GM21717 (cell line): ENCODE measurements around the gene ST14.

ENCODE experiments used
- ATAC-seq: cut with Tn5 transposase; IDR thresholded peaks from one replicate; pipeline ENCODE4 v1.9.1; 2021; ENCODE audit warnings: mild to moderate bottlenecking, moderate library complexity; ENCODE audit not compliant: unreplicated experiment

ST14 gene

DNA sequence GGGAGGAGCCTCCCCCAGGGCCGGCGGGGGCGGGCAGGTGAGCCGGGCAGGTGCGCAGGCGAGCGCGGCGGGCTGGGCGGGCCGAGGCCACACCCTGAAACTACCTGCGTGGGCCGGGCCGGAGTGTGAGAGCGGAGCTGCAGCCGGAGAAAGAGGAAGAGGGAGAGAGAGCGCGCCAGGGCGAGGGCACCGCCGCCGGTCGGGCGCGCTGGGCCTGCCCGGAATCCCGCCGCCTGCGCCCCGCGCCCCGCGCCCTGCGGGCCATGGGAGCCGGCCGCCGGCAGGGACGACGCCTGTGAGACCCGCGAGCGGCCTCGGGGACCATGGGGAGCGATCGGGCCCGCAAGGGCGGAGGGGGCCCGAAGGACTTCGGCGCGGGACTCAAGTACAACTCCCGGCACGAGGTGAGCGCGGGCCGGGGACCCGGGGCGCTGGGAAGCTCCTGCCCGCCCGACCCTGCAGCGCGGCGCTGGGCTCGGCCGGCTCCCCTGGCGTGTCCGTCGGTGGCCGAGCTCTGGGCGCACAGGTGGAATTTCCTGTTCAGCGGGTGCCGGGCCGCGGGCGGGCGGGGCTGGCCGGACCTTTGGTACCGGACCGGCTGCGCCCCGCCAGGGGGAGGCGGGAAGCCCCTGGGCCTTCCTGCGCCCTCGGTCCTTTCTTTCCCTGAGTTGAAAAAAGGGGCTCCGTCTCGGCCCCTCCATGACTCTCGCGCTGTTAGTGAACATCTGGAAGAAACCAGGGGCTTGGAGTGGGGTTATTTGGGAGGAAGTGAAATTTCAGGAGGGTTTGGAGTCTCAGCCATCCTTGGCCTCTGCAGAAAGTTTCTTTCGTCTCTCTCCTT, at the start of gene ST14:
Gene ST14 (plus strand): TSS at position 126 of the 841 bp plus-strand sequence. CDS start 198 bp downstream, at position 324.
- ATAC-seq: no peak

DNA sequence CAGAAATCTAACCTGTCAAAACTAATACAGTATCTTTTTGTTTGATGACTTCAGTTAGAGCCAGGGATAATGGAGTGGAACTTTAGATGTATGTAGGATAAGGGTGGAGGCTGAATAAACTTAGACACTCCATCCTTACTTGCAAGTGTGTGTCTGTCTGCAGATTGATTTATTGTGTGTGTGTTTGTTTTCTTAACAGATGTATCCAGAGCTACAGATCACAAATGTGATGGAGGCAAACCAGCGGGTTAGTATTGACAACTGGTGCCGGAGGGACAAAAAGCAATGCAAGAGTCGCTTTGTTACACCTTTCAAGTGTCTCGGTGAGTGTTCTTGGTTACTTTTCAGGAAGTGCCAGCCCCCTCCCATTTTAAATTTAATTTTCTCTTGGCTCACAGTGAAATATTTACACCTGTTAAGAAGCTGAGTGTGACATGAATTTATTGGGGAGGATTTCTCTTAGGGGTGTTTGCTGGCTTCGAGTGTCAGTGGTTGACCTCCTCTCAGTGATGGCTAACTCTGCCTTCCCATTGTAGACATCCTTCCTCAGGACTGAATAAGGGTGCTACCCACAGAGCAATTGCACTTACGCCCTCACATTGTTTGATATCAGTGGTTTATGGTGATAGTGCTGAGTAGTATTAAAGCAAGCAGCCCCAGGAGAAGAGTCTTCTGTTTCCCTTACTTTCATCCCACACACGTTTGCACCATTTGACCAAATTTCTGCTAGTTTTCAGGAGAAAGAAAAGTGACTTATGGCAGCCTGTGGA, 49.1 kb upstream of the ST14 start:
- no peak for ATAC-seq

GRCh38 chr11:130112071-130112830, 47.3 kb upstream of the ST14 start:
- ATAC-seq: no peak

DNA sequence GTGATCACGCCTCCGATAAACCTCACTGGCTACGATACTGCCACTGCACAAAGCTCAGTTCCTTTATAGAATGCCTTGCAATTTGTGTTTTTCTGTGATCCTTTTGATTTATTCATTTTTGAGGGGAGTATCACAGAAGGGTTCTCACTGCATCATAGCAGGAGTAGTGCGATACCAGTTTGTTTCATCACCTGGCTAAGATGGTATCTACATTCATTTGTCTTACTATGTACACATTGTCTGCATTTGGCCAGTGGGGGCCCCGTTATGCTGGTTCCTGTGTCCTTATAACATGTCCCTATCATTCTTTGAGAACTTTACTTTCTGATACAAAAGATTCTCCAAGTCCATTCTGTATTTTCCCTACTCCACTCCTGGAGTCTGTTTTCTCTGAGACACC, 45.3 kb upstream of the ST14 start:
- ATAC-seq: no peak

DNA sequence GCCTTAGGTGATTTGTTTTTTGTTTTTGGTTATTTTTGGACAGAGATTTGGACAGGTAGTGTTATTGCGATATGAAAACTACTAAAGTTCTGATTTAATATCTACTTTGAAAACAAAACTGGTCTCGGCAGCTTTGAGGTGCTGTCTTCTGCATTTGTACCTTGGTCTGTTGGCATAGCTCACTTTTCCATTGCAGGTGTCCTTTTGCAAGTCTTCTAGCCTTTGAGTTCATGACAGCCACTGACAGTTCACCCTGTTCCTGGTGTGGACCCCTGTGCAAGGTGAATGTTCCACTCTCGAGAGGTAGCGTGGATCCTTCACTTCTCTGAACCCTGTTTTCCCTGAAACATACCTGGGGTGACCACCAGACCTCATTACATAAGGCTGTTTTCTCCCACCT, 44.9 kb upstream of the ST14 start:
- ATAC-seq: no peak

GRCh38 chr11:130115218-130115617, 44.4 kb upstream of the ST14 start:
- ATAC-seq: no peak

GRCh38 chr11:130118165-130118564, 41.4 kb upstream of the ST14 start:
- peak; percentile 95 for ATAC-seq

- ATAC-seq: peak; percentile 69
These were observed 40.8 kb upstream of the ST14 start for GRCh38 chr11:130118636-130119387.

GRCh38 chr11:130120045-130120444, 39.5 kb upstream of the ST14 start:
- no peak for ATAC-seq

- ATAC-seq: no peak
These were observed 38.1 kb upstream of the ST14 start for GRCh38 chr11:130121445-130121978.

GRCh38 chr11:130122141-130122575, 37.4 kb upstream of the ST14 start:
- no peak for ATAC-seq

GRCh38 chr11:130123414-130124040, 36.1 kb upstream of the ST14 start:
- no peak for ATAC-seq

- no peak for ATAC-seq
These were observed 35.5 kb upstream of the ST14 start for GRCh38 chr11:130124096-130124495.

DNA sequence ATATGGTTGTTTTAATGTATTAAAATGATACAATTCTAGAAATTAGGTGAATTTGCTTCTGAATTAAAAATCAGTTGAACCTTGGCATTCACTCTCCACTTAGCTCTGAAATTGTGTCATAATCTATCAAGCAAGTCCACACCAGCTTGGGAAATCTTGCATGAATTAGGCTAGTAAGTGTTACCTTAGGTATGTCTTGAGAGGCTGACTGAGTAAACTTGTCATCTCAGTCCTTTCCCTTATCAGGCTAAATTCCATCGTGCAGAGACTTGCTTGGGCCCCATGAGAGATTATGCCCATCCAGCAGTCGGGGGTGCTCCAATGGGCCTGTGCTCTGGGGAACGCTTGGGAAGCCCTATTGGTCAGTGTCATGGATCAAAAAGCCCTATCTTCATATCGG, 33.9 kb upstream of the ST14 start:
- ATAC-seq: no peak

- ATAC-seq: no peak
These were observed 33.1 kb upstream of the ST14 start for GRCh38 chr11:130126516-130126915.

- ATAC-seq: no peak
These were observed 32.1 kb upstream of the ST14 start for GRCh38 chr11:130127509-130127908.

- ATAC-seq: no peak
These were observed 31.0 kb upstream of the ST14 start for GRCh38 chr11:130128626-130129025.

- no peak for ATAC-seq
These were observed 29.7 kb upstream of the ST14 start for GRCh38 chr11:130129922-130130321.

DNA sequence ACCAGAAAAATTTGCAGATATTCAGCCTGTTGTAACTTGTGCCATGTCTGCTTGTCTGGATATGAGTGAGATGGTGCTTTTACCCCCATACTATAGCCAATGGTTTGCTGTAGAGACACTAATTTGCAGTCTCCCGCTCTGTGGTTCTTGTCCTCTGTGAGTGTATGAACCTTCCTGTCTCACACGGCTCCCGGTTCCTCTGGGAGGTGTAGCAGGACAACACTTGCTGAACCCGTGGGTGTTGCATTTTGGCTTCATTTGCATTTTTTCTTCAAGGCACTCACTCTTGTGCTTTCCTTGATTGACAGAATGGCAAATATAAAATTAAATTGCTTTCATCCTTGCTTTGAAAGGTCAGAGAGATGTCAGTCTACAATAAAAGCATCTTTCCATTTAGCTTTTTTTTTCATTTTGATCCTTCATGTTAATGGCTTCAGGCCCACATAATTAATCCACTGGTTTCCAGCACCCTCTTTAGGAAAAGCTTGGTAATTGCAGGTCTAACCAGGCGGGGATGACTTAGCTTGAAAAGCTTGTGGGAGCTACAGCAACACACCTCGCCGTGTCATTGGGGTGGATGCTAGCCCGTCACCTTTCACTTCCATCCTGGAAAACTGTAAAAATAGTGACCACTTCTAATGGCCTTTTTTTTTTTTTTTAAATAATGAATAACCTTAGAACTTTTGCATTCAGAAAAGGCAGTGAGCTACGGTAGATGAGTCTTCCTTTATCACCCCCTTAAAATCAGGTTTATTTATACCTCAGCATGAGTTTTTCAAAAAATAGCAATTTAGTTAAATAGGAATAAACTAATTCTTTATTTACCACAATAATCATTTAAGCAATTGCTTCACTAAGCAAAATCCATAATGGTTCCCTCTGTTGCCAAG, 27.4 kb upstream of the ST14 start:
- no peak for ATAC-seq
